CD4-positive, alpha-beta T cell treated with Interleukin-15 for 4 hours (primary cell): ENCODE measurements around the gene IFT43.

Experiments
- DNase-seq: peaks from one replicate; pipeline ENCODE4 v3.0.0-alpha.2; 2020; ENCODE audit warnings: low spot score

IFT43 gene

DNA sequence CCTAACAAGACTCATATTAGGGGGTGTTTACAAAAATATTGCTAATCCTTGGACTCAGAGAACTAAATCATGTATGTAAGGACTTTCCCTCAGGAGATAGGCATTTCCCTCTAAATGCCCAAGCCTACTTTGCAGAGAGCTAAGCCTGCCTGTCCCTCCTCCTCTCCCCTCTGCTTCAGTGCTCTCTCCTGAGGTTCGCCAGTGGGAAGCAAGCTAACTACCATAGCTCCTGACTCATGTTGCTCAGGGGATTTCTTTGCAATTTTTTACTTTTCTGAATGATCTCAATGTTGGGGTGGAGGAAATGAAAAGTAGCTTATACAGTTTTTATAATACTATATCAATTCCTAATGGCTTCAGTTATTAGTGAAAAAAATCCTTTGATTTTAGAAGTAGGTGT lies 29.6 kb downstream of the IFT43 start:
- no peak for DNase-seq

DNA sequence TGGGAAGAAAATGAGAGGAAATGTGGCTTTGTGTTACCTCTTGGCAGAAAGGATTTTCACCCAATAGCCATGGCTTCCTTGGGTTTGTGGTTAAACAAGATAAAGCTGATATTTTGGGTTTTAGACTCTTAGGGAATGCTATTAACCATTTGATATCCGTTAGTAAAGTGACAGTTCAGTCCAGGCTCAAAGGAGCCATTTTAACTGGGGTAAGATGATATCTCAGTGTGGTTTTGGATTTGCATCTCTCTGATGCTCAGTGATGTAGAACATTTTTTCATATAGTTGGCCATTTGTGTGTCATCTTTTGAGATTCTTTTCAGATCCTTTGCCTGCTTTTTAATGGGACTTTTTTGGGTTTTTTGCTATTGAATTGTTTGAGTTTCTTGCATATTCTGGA lies 30.1 kb downstream of the IFT43 start:
- no peak for DNase-seq

DNA sequence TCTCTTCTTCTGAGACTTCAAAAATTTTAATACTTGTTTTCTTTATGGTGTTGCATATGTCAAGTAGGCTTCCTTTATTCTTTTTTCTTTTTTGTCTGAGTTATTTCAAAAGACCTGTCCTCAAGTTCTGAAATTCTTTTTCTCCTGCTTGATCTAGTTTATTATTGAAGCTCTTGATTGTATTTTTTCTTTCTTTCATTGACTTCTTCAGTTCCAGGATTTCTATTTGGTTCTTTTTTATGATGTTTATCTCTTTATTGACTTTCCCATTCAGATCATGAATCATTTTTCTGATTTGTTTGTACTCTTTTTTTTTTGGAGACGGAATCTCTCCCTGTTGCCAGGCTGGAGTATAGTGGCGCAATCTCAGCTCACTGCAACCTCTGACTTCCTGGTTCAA lies 34.1 kb downstream of the IFT43 start:
- no peak for DNase-seq

DNA sequence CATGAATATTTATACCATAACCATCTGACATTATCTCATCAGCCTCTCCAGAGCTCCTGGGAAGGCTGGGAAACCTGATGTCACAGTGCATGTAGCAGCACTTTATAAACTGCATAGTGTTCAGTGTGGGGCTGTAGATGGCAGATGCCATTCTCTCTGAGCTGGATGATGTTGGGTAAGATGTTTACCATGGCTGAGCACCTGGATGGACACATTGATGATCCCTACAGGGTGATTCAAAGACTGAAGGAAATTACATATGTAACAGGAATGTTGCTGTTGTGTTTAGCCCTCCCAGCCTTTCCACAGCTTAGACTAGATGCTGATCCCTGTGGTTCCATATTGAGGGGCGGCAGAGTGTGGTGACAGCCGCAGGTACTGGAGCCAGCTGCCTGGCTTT lies 37.4 kb downstream of the IFT43 start:
- DNase-seq, result no peak

DNA sequence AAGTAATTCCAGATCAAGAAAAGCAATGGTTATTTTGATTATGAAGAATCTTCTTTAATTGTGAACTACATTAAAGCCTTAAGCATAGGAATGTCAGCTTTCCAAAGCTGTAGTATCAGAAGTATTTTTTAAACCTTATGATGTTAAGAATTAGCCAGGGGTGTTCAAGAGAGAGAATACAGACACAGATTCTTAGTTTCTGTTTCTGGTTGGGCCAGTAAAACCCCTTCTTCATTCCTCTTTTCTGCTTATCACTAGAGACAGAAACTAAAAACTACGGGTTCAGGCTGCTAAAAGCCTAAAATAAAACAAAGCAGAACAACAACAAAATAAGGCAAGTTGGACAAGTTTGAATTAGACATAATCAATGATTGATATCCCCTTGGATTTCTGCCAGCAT lies 38.2 kb downstream of the IFT43 start:
- no peak for DNase-seq

DNA sequence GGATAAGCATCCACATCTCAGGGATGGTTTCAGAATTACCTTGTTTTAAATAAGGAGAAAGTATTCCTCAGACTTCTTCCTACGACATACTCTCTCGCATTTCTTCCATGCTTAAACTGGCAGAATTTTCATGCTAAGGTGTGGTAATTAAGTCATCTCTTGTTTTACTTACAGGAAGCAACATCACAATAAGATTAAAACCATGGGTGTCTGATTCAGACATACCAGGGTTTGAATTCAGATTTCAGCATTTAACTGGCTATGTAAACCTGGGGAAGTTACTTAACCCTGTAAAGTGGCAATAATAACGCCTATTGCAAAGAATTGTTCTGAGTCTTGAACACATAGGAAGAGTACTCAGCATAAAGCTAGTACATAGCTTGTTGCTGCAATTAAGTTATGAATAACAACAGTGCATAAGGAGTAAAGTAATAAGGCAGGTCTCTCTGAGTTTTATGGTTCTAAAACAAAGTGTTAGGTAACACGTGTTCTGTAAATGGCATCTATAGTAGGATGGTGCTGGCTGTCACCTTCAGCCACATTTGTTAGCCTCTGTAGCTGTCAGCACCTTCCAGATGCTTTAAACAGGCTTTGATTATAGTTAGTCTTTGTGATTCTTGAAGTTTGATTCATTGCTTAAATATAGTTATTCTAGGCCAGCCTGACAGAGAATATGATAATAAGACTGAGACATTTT lies 38.8 kb downstream of the IFT43 start:
- DNase-seq, result no peak

DNA sequence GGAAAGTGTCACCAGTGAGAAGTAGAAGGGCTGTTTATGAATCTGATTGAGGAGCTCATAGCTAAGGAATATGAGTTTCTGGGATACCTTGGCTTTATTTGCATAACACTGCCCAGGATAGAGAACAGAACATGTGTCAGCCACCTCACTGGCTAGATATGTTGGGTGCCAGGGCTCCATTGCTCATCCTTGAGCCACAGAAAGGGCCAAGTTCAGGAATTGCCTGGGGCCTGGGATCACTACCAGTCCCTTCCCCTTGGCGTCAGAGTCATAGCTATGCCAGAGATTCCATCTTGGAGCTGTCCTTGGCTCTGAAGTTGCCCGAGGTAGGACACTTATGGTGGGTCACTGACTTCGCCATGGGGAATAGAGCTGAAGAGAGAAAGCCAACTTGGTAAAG lies 49.0 kb downstream of the IFT43 start:
- DNase-seq, result no peak

DNA sequence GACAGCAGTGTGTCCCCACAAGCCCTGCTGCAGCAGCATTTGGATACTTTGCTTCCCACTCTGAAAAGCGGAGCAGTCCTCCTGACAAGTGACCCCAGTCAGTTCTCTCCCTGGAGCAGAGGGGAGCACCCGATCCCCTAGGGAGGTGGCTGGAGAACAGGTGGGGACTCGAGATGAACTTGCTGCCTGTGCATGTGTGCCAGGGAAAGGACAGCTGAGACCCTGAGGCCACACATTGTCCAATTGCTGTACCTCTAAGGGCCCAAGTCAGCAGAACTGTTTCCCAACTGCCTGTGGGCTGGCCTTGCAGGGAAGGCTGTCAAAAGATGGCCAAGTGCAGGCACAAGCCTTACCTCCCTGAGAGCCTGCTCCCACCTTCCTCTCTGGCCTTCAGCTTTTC lies 55.1 kb downstream of the IFT43 start:
- DNase-seq, result no peak

DNA sequence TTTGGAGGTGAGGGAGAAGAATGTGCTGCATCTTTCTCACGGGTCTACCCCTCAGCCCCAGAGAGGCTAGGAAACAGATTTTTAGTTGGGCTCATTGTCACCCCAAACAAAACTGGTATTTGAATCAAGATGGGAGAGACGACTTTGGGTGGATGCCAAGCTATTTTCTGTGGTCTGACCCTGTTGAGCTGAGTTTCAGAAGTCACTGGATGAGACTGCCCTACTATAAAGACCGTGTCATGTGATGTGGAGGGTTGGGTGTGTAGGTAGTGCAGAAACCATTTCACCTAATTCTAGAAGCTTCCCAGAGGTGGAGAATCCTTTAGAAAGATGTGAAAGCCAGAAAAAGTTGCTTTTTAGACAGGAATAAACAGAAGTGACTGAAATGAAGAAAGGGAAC lies 60.2 kb downstream of the IFT43 start:
- DNase-seq, result no peak

DNA sequence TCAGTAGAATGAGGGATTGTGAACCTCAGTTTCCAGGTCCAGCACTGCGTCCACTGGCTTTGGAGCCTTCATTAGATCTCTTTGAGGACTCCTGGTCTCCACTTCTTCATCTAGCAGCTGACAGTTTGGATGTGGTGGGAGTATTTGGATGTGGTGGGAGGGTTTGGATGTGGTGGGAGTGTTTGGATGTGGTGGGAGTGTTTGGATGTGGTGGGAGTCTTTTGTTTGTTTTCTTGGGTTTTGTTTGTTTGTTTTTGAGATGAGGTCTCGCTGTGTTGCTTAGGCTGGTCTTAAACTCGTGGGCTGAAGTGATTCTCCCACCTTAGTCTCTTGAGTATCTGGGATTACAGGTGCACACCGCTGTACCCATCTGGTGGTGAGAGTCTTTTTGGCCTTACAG lies 64.7 kb downstream of the IFT43 start:
- DNase-seq, result no peak

DNA sequence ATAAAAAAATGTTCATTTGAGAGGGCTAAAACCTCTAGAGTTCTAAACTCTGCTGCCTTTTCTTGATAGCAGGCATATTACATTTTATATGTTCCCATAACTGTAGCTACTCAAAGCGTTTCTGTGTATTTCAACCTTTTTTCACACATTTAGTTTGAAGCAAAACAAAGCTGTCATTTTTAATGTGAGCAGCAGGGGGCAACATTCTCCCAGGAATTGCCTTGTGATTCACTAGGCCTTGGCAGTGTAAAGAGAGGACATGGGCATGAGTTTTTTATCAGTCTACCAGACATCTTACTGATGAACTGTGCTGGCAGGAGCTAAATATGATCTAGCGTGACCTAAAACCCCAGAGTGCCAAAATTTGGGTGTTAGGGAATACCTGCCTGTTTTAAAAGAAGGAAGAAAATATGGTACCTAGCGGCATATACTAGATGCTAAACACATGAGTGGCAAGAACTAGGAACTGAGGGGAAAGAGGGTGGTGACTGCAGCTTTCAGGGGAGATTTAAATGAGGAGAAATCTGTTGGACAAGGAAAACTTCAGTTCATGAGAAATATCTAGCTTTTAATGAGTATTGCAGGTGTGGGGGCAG lies 65.3 kb downstream of the IFT43 start:
- peak; percentile 52 for DNase-seq

DNA sequence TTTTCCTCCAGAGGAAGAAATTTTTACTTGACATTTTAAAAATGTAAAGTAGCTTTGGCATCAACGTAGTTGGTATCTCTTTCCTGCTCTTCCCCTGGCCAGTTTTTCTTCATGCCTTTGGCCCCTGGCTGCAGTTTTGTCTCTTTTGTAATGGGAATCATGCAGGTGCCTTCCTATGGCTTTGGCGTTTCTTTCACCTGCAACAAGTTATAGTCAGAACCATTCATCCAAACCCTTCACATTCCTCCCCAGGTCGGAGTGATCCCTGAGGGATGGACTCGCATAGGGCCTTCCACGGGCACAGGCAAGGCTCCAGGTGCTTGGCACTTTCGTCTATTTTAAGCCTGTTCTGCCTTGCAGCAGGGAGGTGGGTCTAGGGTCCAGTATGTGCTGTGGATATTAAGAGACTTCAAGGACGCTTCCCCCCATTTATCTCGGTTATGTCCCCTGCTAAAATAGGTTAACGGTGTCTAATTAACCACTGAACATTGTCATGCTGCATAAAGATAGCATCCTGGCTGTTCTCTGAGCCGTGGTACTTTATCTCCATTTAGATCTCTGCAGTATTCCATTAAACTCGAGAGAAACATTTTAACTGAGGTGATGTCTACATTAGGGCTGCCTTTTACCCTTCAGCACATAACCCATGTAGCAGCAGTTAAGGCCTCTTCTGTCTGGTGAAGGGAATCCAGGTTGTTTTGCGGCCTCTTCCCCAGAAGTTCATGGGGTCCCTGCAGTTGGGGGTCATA lies 66.3 kb downstream of the IFT43 start:
- DNase-seq, result no peak

DNA sequence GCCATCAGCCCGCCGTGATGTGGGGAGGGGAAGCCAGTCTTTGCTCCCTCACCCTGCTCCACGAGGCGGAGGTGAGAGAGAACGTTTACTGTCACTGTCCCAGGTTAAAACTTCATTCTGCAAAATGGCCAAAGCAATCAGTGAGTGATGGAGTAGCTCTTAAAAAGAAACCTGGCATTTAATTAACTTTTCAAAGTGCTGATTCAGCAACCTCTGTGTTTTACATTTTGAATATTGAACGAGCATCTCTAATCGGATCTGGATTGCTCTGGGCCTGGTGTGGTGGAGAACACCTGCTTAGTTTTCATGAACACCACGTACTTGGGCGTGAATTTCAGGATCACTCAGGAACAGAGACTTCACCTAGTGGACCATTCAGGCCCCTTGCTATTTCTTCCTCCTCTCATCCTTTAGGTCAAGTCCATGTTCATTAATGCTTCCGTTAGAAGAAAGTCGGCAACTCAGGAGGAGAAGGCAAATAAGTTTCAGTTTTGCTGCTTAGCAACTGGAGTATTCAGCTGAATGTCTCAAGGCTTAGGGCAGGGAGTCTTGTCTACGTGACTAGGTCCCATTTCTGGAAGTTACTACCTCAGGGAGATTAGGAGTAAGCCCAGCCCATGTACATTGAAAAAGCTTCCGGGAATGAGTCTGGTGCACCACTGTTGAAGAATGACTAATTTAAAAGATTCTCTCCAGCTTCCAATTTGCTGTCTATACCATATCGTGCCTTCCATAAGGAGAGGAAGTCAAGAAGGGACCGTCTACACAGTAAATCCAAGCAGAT lies 68.2 kb downstream of the IFT43 start:
- DNase-seq, result no peak

DNA sequence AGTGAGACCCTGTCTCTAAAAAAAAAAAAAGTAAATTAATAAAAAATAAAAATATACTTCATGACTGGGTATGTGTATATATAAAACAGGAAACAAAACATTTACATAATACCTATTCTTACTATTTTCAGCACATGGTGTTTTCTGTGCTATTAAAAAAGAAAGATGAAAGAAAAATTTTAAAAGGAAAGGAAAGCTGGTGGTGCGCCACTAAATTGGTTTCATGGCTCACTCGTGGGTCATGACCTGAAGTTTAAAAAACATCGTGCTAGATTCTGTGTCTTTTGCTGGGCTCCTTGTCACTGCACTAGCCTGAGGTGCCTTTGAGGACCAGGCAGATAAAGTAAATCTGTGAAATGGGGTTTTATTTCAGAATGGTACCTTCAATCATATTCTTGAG lies 69.8 kb downstream of the IFT43 start:
- DNase-seq, result no peak

DNA sequence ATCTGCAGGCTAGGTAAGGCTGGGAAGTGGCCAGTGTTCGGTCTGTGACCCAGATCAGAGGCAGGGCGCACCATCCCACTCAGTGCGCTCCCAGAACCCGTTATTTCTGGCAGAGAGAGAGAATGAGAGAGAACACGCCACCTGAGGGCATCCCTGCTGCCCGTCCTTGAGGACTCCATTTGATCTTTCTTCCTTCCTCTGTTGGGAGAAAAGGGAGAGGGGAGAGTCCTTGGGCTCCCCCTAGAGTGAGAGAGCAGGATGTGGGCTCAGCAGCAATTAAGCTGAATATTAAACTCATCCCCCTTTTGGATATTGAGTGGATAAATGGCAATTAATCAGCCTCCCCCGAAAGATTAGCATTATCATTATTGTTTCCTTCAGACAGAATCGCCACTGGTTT lies 70.6 kb downstream of the IFT43 start:
- no peak for DNase-seq

DNA sequence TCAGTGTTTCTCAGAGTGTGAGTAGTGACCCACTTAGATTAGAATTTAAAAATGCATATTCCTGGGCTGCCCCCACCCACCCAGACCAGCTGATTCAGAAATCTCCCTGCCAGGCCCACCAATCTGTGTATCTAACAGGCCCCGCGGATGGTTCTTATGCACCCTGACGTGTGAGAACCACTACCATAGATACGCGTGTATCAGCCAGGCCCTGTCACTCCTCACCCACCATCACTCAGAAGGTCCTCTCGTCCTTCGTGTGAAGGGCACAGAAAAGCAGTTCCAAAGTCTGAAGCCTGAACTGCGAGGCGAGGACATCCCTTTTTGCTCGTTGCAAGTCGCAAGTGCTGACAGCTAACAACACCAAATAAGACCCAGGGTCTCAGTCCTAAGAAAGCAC lies 72.4 kb downstream of the IFT43 start:
- no peak for DNase-seq

DNA sequence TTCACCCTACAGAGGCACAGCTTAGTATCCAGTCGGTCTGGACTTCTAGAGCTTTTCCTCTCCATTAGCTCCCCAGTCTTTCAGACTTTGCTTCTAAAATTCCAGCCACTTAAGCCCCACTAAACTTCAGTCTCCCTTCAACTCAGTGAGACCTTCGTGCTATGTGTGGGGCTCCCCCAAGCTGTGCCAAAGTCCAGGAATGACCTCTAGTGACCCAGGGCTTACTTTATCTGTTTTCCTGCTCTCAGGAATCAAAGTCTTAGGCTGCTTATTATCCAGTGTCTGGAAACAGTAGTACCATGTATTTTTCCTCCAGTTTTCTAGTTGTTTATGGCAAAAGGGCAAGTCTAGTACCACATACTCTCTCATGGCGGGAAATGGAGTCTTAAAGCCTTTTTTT lies 77.8 kb downstream of the IFT43 start:
- DNase-seq, result no peak

DNA sequence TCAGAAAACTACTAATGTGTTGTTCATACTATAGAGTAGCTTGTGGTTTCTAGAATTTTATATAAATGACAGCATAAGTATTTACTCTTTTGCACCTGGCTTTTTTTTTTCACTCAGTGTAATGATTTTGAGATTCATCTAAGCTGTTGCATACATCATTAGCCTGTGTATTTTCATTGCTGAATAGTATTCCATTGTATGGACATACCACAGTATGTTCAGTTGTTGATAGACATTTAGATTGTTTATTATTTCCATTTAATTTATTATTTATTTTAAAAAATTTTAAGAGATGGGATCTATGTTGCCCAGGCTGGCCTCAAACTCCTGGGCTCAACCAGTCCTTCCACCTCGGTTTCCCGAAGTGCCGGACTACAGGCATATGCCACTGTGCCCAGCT lies 80.0 kb downstream of the IFT43 start:
- no peak for DNase-seq

DNA sequence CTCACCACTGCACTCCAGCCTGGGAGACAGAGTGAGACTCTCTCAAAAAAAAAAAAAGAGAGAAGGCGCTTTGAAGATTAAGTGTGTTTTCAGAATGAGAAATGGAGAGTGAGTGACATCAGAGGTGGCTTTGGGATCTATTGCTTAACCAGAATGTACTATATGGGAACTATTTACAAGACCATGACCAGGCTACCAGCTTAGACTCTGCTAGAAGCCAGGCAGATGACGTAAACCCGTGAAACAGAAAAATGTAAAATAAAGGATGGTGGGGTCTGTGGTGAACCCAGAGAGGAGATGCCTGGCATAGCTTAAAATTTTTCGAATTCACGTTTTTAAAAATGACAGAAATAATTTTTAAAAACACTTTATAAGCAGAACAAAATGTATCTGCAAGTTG lies 82.0 kb downstream of the IFT43 start:
- DNase-seq, result no peak

DNA sequence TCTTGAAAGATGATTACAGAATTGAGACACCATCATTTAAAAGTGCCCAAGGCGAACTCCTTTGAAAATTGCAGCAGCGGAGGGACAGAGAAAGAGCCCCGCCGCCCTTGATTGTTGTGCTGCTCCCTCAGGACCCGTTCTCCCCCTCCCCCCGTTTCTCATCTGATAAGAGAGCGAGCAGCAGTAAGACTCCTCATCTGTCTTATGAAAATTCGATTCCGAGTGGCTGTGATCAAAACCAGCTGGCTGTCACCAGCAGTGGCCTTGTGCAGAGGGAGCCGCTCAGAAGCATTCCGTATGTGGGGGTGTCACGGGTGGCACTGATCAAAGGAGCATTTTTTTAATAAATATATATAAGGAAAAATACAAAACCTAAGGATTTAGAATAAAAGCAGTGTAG lies 88.2 kb downstream of the IFT43 start:
- DNase-seq, result no peak

DNA sequence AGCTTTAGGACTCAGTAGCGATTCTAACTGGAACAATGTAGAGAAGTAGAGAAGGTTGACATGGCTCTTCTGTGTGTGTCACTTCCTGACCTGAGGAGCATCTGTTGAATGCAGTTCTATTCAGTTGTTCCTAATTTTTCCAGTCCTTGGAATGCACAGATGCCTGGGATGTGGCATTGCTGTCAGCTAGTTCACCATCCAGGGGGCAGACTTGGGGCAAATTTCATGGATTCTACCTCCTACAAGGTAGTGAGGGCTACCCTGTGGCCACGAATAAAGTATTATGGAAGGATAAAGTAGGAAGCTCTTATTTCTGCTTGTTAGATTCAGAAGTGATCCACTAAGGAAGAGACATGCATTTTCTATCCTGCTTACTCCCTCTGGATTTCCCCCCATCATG lies 91.8 kb downstream of the IFT43 start:
- no peak for DNase-seq

DNA sequence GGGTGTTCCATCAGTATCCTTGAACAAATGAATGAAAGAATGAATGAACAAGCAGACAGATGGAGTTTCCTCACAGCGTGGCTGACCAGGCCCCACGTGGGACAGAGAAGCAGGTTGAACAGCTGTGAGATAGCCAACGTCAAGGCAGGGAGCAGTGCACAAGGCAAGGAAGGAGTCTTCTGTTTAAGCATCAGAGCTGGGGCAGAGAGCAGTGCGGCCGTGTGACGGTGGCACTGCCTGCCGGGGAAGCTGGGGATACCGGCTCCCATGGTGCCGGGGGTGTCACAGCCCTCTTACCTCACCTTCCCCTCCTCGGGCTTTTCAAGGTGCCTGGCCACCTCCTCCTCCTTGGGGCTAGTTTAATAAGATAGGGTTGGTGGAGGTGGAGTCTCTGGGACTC lies 92.9 kb downstream of the IFT43 start:
- no peak for DNase-seq

DNA sequence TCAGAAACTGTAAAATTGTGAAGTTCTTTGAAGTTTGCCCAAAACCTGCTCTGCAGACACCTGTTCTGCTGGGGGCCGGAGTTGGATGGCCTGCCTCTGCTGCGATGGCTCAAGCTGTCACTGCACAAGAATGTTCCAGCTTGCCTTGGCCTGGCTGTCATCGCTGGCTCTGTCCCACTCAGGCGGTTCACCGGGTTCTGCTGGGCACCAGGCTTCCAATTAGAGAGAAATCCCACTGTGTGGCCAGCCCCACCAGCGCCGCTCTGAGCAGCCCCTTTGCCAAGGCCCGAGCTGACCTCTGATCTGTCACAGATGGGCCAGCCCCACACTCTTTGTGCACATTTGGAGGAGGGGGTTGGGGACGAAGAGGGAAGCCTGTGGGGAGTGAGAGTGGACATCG lies 94.5 kb downstream of the IFT43 start:
- no peak for DNase-seq
